ENCODE measurements around the gene PLEKHM3. TPM values are rescaled to one million over a fixed set of nuclear protein-coding genes. Genes with fewer than 3 reads are reported as not detected.

Gene PLEKHM3
- total and polyA plus RNA-seq, 2 of the 4 experiments (the other 2 are of a cell fraction): 2.4 to 11.3 TPM

DNA sequence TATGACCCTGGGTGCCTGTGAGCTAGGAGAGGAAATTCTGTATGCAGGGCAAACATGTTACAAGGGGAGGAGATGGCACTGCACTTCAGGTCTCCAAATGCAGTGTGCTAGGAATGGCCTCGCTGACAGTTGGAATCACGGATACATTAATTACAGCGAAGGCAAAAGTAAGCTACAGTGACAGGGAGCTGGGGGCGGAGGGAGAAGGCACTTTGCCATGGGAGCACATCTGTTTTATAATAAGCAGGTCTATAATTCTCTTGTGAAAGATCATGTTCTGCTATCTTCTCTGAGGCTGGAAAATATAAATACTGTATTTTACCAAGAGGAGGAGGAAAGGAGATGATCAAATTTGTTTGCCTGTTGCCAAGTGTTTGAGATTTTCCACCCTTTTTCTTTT lies 199.3 kb downstream of the PLEKHM3 start:
- in situ Hi-C loops (cut with MboI; ENCODE audit: low sequenced_read_pairs) (no loop called here), dilution Hi-C loops (cut with HindIII; ENCODE audit: low sequenced_read_pairs, unreplicated experiment) (no loop called here), intact Hi-C loops (cut with micrococcal nuclease) (no loop called here)
- no peak overlapping the region for H4K91ac ChIP-seq (ENCODE audit: insufficient read depth, low read depth, low read length)
- H2BK20ac ChIP-seq (ENCODE audit: low read depth, low read length): no peak overlapping the region
- no peak overlapping the region for H2AFZ ChIP-seq (replicated peaks; ENCODE audit: low read length, poor library complexity)
- H3K27me3 ChIP-seq (ENCODE audit: control insufficient read depth, insufficient read depth, low read length): no peaks in the 10 kb centered on the region
- no peak overlapping the region for H3K4me3 ChIP-seq (ENCODE audit: insufficient read depth, low read depth, low read length)
- no peak overlapping the region for H3K9ac ChIP-seq (ENCODE audit: low read depth, low read length)
- DNase-seq: no peak
- BruUV-seq (replicated peaks): no TSS peak
- H2BK120ac ChIP-seq (ENCODE audit: low read depth, low read length): no peak overlapping the region
- no peak overlapping the region for H2AK9ac ChIP-seq (replicated peaks; ENCODE audit: low read depth, low read length, poor library complexity)
- ChIA-PET POLR2A (ENCODE audit: unreplicated experiment) (no interaction called here), CTCF (no interaction called here)
- ATAC-seq (ENCODE audit: low read depth): no peak
- H3K23ac ChIP-seq (ENCODE audit: low read depth, low read length): no peak overlapping the region
- H3K36me3 ChIP-seq (ENCODE audit: control insufficient read depth, insufficient read depth, low read length): peaks cover 1% of the 10 kb centered on the region; the same call in 1 of the 2 replicates
- no peak overlapping the region for H3K4me2 ChIP-seq (ENCODE audit: low read depth, low read length)
- no peaks in the 10 kb centered on the region for H3K9me3 ChIP-seq (ENCODE audit: control insufficient read depth, insufficient read depth, low read length)
- no peak overlapping the region for H4K8ac ChIP-seq (ENCODE audit: low read depth in 2 of 2, low read length in 2 of 2)
- no peaks in the 10 kb centered on the region for H4K20me1 ChIP-seq (ENCODE audit: insufficient read depth, low read length)
- no peak overlapping the region for H3K27ac ChIP-seq (ENCODE audit: insufficient read depth, low read length)
- no peak overlapping the region for H3K56ac ChIP-seq (ENCODE audit: extremely low read depth, insufficient read depth, low read length)
- no CpG with 5 or more reads among the region's 4 CpGs for WGBS, 2 experiments (ENCODE audit: extremely low coverage in 2 of 2, insufficient read length in 1 of 2)
- no peak overlapping the region for H2AK5ac ChIP-seq (ENCODE audit: low read depth, low read length)
- H3K4me1 ChIP-seq (ENCODE audit: control insufficient read depth, insufficient read depth, low read length): peaks cover 2% of the 10 kb centered on the region; the same call in 1 of the 2 replicates
- no peak overlapping the region for H3K14ac ChIP-seq (replicated peaks; ENCODE audit: low read depth, low read length)
- no peak overlapping the region for H3K4ac ChIP-seq (ENCODE audit: low read depth, low read length)
- no peak overlapping the region for H4K5ac ChIP-seq (ENCODE audit: low read depth, low read length)
- no peaks in the 10 kb centered on the region; the same call in 1 of the 2 replicates for H3K9me1 ChIP-seq (ENCODE audit: insufficient read depth, low read length)
- no peak overlapping the region for H2BK15ac ChIP-seq (ENCODE audit: low read depth, low read length)
- H3K18ac ChIP-seq (ENCODE audit: low read depth, low read length): no peak overlapping the region
- no peaks in the 10 kb centered on the region for H3K79me1 ChIP-seq (ENCODE audit: low read depth in 1 of 2, low read length in 2 of 2)
- no peak overlapping the region for H2BK5ac ChIP-seq (ENCODE audit: low read depth, low read length, poor library complexity, severe bottlenecking)
- TF ChIP-seq BHLHE40 (IDR thresholded peaks at IDR 0.05; ENCODE audit: low read depth, low read length) (no peak), MAZ (IDR thresholded peaks at IDR 0.05; ENCODE audit: borderline replicate concordance, low read depth, low read length) (no peak), FOS (IDR thresholded peaks at IDR 0.05; ENCODE audit: low read depth, low read length) (no peak), SMC3 (IDR thresholded peaks at IDR 0.05; ENCODE audit: low read depth, low read length) (no peak), MAFK (IDR thresholded peaks at IDR 0.05; ENCODE audit: low read depth, low read length) (no peak)
- TF ChIP-seq, protein P1, sequence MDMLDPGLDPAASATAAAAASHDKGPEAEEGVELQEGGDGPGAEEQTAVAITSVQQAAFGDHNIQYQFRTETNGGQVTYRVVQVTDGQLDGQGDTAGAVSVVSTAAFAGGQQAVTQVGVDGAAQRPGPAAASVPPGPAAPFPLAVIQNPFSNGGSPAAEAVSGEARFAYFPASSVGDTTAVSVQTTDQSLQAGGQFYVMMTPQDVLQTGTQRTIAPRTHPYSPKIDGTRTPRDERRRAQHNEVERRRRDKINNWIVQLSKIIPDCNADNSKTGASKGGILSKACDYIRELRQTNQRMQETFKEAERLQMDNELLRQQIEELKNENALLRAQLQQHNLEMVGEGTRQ (IDR thresholded peaks at IDR 0.05; ENCODE audit: low read depth, low read length): no peak

Data from IMR-90 (cell line).